Activated naive CD4-positive, alpha-beta T cell treated with anti-CD3 and anti-CD28 coated beads for 36 hours (primary cell): Measurements from ENCODE around the gene PCLAF. TPM values are rescaled to one million over a fixed set of nuclear protein-coding genes. Genes with fewer than 3 reads are reported as not detected.
"Not testable (repeated sequence)": the region's sequence is repeated elsewhere in the genome, so short reads cannot be mapped to it uniquely, and the experiment has no call there.

Experiments
- CTCF ChIA-PET: fragments of 350-600 bp; sonication (Branson Sonifier 250); formaldehyde crosslinking; loops from one replicate; lab custom pipeline; 2021; ENCODE audit warnings: antibody characterized with exemption; lab: Charles Lee
- DNase-seq: peaks from one replicate; pipeline ENCODE4 v3.0.0-alpha.2; 2020
- H3K27ac Mint-ChIP-seq: one replicate; pipeline ENCODE4 v1.8.0; 2021; ENCODE audit warnings: mild to moderate bottlenecking, mixed read lengths
- H3K27me3 Mint-ChIP-seq: one replicate; pipeline ENCODE4 v1.8.0; 2021; ENCODE audit warnings: low read depth, mixed read lengths
- H3K36me3 Mint-ChIP-seq: one replicate; pipeline ENCODE4 v1.8.0; 2021; ENCODE audit warnings: low read depth, mixed read lengths
- H3K4me1 Mint-ChIP-seq: one replicate; pipeline ENCODE4 v1.8.0; 2021; ENCODE audit warnings: low read depth, mixed read lengths
- H3K4me3 Mint-ChIP-seq: one replicate; pipeline ENCODE4 v1.8.0; 2021; ENCODE audit warnings: mild to moderate bottlenecking, moderate library complexity, mixed read lengths
- H3K9me3 Mint-ChIP-seq: one replicate; pipeline ENCODE4 v1.8.0; 2021; ENCODE audit warnings: mixed read lengths
- intact Hi-C: fragments of 100-400 bp; cut with micrococcal nuclease; formaldehyde crosslinking; loops from one replicate; pipeline ENCODE4 v1.15.1; 2023
- total RNA-seq, 2 experiments: library from RNA; stranded (reverse); gene quantifications; one replicate each; pipeline ENCODE4 v1.2.3, GENCODE V29; 2021

Gene PCLAF
- total RNA-seq, 2 experiments from 2014 or later, result 117 to 118 TPM

DNA sequence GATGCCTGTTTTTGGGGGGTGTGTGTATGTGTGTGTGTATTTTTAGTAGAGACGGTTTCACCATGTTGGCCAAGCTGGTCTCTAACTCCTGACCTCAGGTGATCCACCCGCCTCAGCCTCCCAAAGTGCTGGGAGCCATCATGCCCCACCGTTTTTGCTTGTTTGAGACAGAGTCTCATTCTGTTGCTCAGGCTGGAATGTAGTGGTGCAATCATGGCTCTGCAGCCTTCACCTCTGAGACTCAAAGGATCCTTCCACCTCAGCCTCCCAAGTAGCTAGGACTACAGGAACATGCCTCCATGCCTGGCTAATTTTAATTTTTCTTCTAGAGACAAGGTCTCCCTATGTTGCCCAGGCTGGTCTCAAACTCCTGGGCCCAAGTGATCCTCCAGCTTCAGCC lies 11.2 kb upstream of the PCLAF start:
- H3K27me3 Mint-ChIP-seq, DNase-seq, H3K4me3 Mint-ChIP-seq, intact Hi-C loops, H3K9me3 Mint-ChIP-seq, H3K27ac Mint-ChIP-seq: not testable (repeated sequence)
- CTCF ChIA-PET, result interaction anchor here (0.7 kb wide), 1 partner anchor 173 kb away, joined by 5 read pairs; no protein-coding TSS in a partner anchor
- H3K4me1 Mint-ChIP-seq, result peaks cover 13% of the 10 kb centered on the region
- H3K36me3 Mint-ChIP-seq, result peaks cover 21% of the 10 kb centered on the region

DNA sequence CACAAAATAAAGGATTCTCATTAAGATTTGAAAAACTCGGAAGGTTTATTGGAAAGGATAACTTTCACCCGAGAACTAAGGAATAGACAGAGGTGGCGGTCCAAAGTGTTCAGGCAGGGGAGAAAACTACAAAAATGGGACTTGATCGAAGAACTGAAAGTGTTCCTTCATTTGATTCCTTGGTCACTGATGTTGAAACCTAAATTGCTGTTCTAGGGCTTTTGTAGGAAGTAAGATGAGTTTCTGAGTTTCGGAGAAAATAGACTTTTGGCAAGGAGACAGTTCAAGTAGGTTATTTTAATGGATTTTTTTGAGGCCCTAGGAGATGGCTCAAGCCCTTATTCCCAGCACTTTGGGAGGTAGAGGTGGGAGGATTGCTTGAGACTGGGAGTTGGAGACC lies 7.8 kb upstream of the PCLAF start:
- Mint-ChIP-seq H3K27me3 (no peaks in the 10 kb centered on the region), H3K9me3 (no peaks in the 10 kb centered on the region), H3K4me1 (peaks cover 15% of the 10 kb centered on the region), H3K36me3 (peaks cover 6% of the 10 kb centered on the region), H3K27ac (peak overlapping the region; percentile 36), H3K4me3 (peak overlapping the region; percentile 11)
- CTCF ChIA-PET, result no interaction called here
- no peak for DNase-seq
- intact Hi-C loops, result loop anchor here (5.0 kb wide), 1 partner anchor 73 kb away; the partner anchor contains the start of gene ZNF609

DNA sequence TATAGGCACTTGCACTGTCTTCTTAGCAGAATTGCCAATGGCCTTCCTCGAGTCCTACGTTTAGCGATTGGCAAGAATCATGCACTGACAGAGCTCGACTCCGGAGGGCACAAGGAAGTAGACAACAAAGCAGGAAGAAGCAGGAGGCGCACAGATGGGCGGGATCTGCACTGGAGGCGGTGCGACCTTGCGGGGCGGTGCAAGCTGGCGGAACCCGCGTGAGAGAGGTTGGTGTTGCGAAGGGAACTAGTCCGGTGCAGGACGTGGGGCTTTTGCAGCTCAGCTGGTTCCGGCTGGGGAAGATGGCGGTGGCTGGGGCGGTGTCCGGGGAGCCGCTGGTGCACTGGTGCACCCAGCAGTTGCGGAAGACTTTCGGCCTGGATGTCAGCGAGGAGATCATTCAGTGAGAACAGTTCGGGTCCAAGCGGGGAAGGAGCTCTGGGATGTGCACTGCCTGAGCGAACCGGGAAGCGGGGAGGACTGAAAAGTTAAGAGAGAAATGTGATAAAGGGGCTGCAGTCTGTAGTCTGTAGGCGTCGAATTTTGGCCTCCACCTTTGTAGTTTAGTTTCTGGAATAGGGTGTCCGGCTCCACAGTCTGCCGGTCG lies 6.4 kb upstream of the PCLAF start, which contains the start of gene TRIP4:
Gene TRIP4 (plus strand): TSS at position 275 of the 607 bp plus-strand sequence. CDS start 28 bp downstream, at position 303.
- H3K4me3 Mint-ChIP-seq, result peak within 1 kb of the TSS; percentile 94
- H3K27me3 Mint-ChIP-seq, result no peaks in the 10 kb centered on the region
- peak within 1 kb of the TSS; percentile 78 for H3K27ac Mint-ChIP-seq
- intact Hi-C loops, result loop anchor here (1.0 to 5.0 kb wide), 5 partner anchors 31 to 293 kb away; partner anchors contain the start of genes CSNK1G1, PPIB and ZNF609
- peak; percentile 98 for DNase-seq
- CTCF ChIA-PET, result interaction anchor here (1.0 to 1.2 kb wide), 4 partner anchors 19 to 266 kb away, joined by 3 to 5 read pairs (median 4); partner anchors contain the start of gene ZNF609
- no peaks in the 10 kb centered on the region for H3K9me3 Mint-ChIP-seq
- peaks cover 3% of the 10 kb centered on the region for H3K36me3 Mint-ChIP-seq
- peaks cover 15% of the 10 kb centered on the region for H3K4me1 Mint-ChIP-seq

DNA sequence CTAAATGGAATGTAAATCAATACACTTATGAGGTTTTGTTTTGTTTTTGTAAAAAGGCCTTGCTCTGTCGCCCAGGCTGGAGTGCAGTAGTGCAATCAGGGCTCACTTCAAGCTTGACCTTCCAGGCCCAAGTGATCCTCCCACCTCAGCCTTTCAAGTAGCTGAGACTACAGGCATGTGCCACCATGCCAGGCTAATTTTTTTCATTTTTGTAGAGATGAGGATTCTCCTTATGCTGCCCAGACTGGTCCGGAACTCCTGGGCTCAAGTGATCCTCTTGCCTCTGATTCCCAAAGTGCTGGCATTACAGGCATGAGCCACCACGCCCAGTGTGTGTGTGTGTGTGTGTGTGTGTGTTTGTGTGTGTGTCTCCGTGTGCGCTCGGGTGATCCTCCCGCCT lies 5.0 kb upstream of the PCLAF start:
- H3K9me3 Mint-ChIP-seq, result no peaks in the 10 kb centered on the region
- H3K4me3 Mint-ChIP-seq, result no peak overlapping the region
- CTCF ChIA-PET, result no interaction called here
- DNase-seq, result no peak
- intact Hi-C loops, result loop anchor here (5.0 kb wide), 1 partner anchor 76 kb away; the partner anchor contains the start of gene ZNF609
- H3K4me1 Mint-ChIP-seq, result peaks cover 20% of the 10 kb centered on the region
- no peak overlapping the region for H3K27ac Mint-ChIP-seq
- no peaks in the 10 kb centered on the region for H3K27me3 Mint-ChIP-seq
- peaks cover 4% of the 10 kb centered on the region for H3K36me3 Mint-ChIP-seq

DNA sequence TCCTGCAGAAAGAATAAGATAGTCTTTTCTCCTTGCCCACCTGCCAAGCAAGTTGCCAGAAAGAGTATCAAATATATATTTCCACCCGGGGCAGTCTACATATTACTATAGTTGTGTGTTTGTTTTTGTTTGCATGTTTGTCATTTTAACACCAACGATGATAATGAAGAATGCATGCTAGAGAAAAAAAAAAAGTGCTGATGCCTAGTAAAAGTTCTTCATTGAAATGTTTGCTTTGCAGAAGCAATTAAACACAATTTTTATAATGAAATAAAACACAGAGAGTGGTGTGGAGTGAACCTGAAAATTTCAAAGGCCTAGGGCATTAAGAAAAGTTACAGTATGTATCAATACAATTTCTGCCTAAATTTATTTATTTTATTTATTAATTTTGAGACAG lies 2.5 kb upstream of the PCLAF start:
- DNase-seq, result no peak
- Mint-ChIP-seq H3K9me3 (no peaks in the 10 kb centered on the region), H3K27me3 (no peaks in the 10 kb centered on the region), H3K36me3 (peaks cover 19% of the 10 kb centered on the region), H3K4me3 (no peak overlapping the region), H3K27ac (no peak overlapping the region), H3K4me1 (peaks cover 28% of the 10 kb centered on the region)
- intact Hi-C loops, result no loop called here
- CTCF ChIA-PET, result no interaction called here

DNA sequence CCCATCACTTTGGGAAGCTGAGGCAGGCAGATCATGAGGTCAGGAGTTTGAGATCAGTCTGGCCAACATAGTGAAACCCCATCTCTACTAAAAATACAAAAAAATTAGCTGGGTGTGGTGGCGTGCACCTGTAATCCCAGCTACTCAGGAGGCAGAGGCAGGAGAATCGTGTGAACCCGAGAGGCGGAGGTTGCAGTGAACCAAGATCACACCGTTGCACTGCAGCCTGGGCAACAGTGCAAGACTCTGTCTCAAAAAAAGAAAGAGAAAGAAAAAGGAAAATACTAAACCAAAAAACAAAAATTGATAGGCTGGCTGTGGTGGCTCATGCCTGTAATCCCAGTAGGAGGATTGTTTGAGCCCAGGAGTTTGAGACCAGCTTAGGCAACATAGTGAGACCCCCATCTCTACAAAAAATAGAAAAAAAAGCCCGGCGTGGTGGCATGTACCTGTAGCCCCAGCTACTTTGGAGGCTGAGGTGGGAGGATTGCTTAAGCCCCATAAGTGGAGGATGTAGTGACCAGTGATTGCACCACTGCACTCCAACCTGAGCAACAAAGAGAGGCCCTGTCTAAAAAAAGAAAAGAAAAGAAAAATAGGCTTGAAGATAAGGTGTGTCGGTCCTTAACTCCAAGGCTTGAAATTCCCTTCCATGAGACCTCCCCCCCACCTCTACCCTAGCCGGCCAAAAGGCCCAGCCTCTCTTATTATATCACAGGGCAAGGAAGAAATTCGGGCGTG lies 941 bp downstream of the PCLAF start:
- H3K36me3 Mint-ChIP-seq, result peaks cover 24% of the 10 kb centered on the region
- not testable (repeated sequence) for H3K9me3 Mint-ChIP-seq, H3K27me3 Mint-ChIP-seq, DNase-seq
- peaks cover 19% of the 10 kb centered on the region for H3K4me1 Mint-ChIP-seq
- peak overlapping the region; percentile 18 for H3K27ac Mint-ChIP-seq
- CTCF ChIA-PET, result interaction anchor here (0.6 to 1.6 kb wide), 3 partner anchors 11 to 273 kb away, joined by 3 to 4 read pairs (median 3); no protein-coding TSS in a partner anchor
- peak overlapping the region; percentile 99 for H3K4me3 Mint-ChIP-seq
- intact Hi-C loops, result loop anchor here (2.0 kb wide), 2 partner anchors 243 to 515 kb away; no protein-coding TSS in a partner anchor

DNA sequence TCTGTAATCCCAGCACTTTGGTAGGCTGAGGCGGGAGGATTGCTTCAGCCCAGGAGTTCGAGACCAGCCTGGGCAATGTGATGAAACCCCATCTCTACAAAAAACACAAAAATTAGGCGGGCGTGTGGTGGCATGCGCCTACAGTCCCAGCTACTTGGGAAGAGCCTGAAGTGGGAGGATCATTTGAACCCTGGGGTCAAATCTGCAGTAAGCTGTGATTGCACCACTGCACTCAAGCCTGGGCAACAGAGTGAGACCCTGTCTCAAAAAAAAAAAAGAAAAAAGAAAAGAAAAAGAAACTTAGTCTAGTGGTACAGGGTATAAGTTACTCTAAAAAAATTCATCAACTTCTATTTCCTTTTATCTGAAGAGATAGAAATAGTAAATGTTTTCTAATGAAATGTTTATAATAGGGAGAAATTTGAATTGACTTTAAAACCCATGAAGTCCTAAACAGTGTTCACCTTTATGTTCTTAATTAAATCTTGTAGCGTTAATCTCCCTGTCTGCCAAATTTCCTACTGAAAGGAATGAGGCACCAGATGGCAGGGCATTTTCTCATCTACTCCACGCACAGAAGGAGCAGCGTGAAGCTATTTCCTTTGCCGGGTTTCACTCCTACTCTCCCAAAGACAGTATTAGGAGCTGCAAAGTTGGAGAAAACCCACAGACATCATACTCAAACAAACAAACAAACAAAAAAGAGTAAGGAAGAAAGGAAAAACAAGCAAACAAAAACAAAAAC lies 1.9 kb downstream of the PCLAF start:
- CTCF ChIA-PET, result interaction anchor here (0.6 to 1.6 kb wide), 3 partner anchors 10 to 169 kb away, joined by 3 to 4 read pairs (median 4); no protein-coding TSS in a partner anchor
- no peak overlapping the region for H3K27ac Mint-ChIP-seq
- H3K36me3 Mint-ChIP-seq, result peaks cover 28% of the 10 kb centered on the region
- H3K4me1 Mint-ChIP-seq, result peaks cover 19% of the 10 kb centered on the region
- peak overlapping the region; percentile 69 for H3K4me3 Mint-ChIP-seq
- DNase-seq, result no peak
- H3K9me3 Mint-ChIP-seq, result no peaks in the 10 kb centered on the region
- intact Hi-C loops, result no loop called here
- H3K27me3 Mint-ChIP-seq, result no peaks in the 10 kb centered on the region

DNA sequence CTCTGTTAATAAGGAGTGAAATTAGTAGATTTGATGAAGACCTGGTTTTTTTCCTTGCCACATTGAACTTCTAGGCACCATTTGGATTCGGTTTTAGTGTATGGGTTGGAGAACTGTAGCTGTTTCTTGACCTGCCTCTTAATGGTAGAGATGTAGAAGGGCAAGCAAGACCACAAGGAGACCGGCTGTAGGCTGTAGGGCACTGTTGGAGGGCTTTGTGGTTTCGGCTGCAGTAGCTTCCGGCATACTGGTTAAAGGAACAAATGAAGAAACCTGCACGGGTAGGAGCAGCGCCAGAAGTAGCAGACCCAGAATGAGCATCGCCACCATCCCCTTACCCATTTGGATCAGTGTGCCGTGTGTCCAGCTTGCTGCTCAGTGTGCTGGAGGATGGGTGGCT lies 7.9 kb downstream of the PCLAF start:
- no peak overlapping the region for H3K27ac Mint-ChIP-seq

DNA sequence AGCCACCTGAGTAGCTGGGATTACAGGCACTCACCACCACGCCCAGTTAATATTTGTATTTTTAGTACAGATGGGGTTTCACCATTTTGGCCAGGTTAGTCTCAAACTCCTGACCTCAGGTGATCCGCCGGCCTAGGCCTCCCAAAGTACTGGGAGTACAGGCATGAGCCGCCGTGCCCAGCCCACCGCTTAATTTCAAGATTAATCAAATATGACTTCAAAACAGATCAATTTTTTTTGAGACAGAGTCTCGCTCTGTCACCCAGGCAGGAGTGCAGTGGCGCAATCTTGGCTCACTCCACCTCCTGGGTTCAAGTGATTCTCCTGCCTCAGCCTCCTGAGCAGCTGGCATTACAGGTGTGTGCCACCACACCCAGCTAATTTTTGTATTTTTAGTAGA lies 9.9 kb downstream of the PCLAF start:
- DNase-seq, H3K27ac Mint-ChIP-seq, H3K9me3 Mint-ChIP-seq, CTCF ChIA-PET, intact Hi-C loops, H3K4me3 Mint-ChIP-seq, H3K4me1 Mint-ChIP-seq, H3K27me3 Mint-ChIP-seq: not testable (repeated sequence)
- peaks cover 31% of the 10 kb centered on the region for H3K36me3 Mint-ChIP-seq

More for the DNA sequence above, 7.9 kb downstream of the PCLAF start:
- Mint-ChIP-seq H3K36me3 (peaks cover 31% of the 10 kb centered on the region), H3K27me3 (no peaks in the 10 kb centered on the region), H3K9me3 (no peaks in the 10 kb centered on the region), H3K4me3 (no peak overlapping the region), H3K4me1 (no peaks in the 10 kb centered on the region)
- CTCF ChIA-PET, result no interaction called here
- no peak for DNase-seq
- intact Hi-C loops, result no loop called here

DNA sequence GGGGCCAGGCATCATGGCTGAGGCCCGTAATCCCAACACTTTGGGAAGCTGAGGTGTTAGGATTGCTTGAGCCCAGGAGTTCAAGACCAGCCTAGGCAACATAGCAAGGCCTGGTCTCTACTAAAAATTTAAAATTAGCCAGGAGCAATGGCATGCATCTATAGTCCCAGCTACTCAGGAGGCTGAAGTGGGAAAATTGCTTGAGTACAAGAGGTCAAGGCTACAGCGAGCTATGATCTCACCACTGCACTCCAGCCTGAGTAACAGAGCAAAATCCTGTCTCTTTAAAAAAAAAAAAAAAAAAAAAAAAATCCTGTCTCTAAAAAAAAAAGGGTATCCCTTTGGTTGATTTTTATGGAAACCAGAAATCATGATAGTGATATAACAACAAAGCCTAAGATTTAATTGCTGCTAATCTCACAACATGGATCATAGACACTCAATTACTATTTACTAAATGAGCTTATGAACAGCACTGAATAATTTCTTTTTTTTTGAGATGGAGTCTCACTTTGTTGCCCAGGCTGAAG lies 12.1 kb downstream of the PCLAF start:
- Mint-ChIP-seq H3K27me3 (no peaks in the 10 kb centered on the region), H3K9me3 (no peaks in the 10 kb centered on the region), H3K4me3 (no peak overlapping the region), H3K4me1 (no peaks in the 10 kb centered on the region), H3K36me3 (peaks cover 20% of the 10 kb centered on the region), H3K27ac (no peak overlapping the region)
- CTCF ChIA-PET, result interaction anchor here (0.6 to 0.9 kb wide), 6 partner anchors 11 to 252 kb away, joined by 3 to 4 read pairs (median 3); partner anchors contain the start of gene TRIP4
- intact Hi-C loops, result no loop called here
- DNase-seq, result no peak

DNA sequence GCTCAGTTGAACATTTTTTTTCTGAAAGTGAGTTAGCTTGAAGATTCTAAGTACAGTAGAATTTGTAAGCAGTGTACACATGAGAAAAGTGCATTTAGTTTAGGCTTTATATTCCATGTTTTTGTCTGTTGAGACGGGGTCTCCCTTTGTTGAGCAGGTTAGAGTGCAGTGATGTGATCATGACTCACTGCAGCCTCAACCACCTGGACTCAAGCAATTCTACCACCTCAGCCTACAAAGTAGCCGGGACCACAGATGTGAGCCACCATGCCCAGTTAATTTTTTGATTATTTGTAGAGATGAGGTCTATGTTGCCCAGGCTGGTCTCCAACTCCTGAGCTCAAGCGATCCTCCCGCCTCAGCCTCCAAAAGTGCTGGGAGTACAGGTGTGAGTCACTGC lies 20.0 kb downstream of the PCLAF start:
- intact Hi-C loops, result no loop called here
- CTCF ChIA-PET, result no interaction called here

More for the DNA sequence above, 20.0 kb downstream of the PCLAF start:
- Mint-ChIP-seq H3K9me3 (no peaks in the 10 kb centered on the region), H3K4me1 (peaks cover 6% of the 10 kb centered on the region), H3K27me3 (no peaks in the 10 kb centered on the region), H3K27ac (no peak overlapping the region), H3K36me3 (peaks cover 4% of the 10 kb centered on the region), H3K4me3 (no peak overlapping the region)
- no peak for DNase-seq
